Measurements from ENCODE around the gene IL37.

DNA sequence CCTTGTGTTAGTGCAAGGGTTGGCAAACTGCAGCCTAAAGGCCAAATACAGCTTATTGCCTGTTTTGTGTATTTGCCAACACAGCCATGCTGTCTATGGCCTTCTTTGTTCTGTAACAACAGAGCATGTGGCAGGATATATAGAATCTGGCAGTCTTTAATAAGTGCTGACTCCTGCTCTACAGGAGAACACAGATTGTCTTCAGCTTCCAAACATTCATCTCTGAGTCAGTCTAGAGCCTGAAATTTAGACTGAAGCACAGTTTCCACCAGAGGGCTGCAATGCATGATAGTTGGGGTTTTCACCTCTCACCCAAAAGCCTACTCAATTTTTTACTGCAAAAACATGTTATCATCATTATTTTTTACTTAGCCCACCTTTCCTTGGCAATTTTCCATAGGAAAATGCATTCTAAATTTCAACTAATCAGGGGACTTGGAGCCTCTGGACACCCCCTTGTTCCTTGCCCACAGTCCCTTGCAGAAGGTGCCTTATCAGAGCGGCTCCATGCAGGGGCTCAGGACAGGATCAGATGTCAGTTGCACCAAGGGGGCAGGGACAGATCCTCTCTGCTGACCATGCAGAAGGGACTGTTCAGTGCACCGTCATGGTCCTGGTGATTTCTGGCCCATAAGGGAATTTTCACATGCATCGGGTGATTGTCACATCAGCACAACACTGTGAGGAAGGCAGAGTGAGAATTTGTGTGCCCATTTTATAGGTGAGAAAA is 12.4 kb downstream of the IL37 start:
- TF ChIP-seq EZH2 (IDR thresholded peaks at IDR 0.05; ENCODE audit: insufficient read depth, poor library complexity, severe bottlenecking) (no peak), EZH2phosphoT487 (IDR thresholded peaks at IDR 0.05; ENCODE audit: insufficient read depth, low read depth) (no peak)

Data from GM23248 (cell line).